H1 (cell line): ENCODE results near the gene SYNJ1. TPM values are rescaled to one million over a fixed set of nuclear protein-coding genes. Genes with fewer than 3 reads are reported as not detected.

ENCODE experiments used
- CTCF ChIA-PET: fragments of 300-600 bp; sonication (Branson Sonifier 250); formaldehyde crosslinking; loops from one replicate; lab custom pipeline; 2021; ENCODE audit not compliant: partially characterized antibody; lab: Charles Lee
- POLR2A ChIA-PET: fragments of 300-600 bp; sonication (Branson Sonifier 250); formaldehyde crosslinking; loops from one replicate; lab custom pipeline; 2021; ENCODE audit warnings: inconsistent platforms; ENCODE audit not compliant: partially characterized antibody; lab: Charles Lee
- DNase-seq, 2 experiments: peaks; one replicate each; pipeline versions ENCODE4 v3.0.0 to v3.0.0-alpha.2; 2010 to 2022; ENCODE audit warnings: low spot score in 2 of 2, low read depth in 1 of 2, mixed read lengths in 1 of 2
- FAIRE-seq: peaks from 2 replicates; lab custom pipeline; 2011; peaks lifted over from hg19 to GRCh38; lab: Jason Lieb, UNC
- H2AFZ ChIP-seq: 2 replicates; pipeline ENCODE4 v1.8.1; 2012; ENCODE audit warnings: low read length, inconsistent platforms
- H2AK5ac ChIP-seq: 2 replicates; pipeline ENCODE4 v1.6.1; 2013; ENCODE audit warnings: low read depth, low read length
- H2BK120ac ChIP-seq: replicated peaks from 2 replicates; pipeline ENCODE3; 2013; ENCODE audit warnings: low read depth, low read length, inconsistent platforms
- H2BK12ac ChIP-seq: 2 replicates; pipeline ENCODE4 v1.6.1; 2013; ENCODE audit warnings: low read depth, low read length
- H2BK15ac ChIP-seq: 2 replicates; pipeline ENCODE4 v1.6.1; 2013; ENCODE audit warnings: low read length
- H2BK20ac ChIP-seq: 2 replicates; pipeline ENCODE4 v1.6.1; 2013; ENCODE audit warnings: low read length
- H2BK5ac ChIP-seq: 2 replicates; pipeline ENCODE4 v1.6.1; 2013; ENCODE audit warnings: low read depth, low read length
- H3K14ac ChIP-seq: 2 replicates; pipeline ENCODE4 v1.6.1; 2013; ENCODE audit warnings: inconsistent platforms; ENCODE audit not compliant: insufficient read length
- H3K18ac ChIP-seq: 2 replicates; pipeline ENCODE4 v1.6.1; 2013; ENCODE audit warnings: low read length; ENCODE audit errors: extremely low read depth
- H3K23ac ChIP-seq: 2 replicates; pipeline ENCODE4 v1.6.1; 2013; ENCODE audit warnings: inconsistent platforms; ENCODE audit not compliant: insufficient read length
- H3K23me2 ChIP-seq: 2 replicates; pipeline ENCODE4 v1.6.1; 2013; ENCODE audit warnings: low read depth, low read length
- H3K27ac ChIP-seq: 2 replicates; pipeline ENCODE4 v1.6.1; 2011; ENCODE audit warnings: low read depth, low read length, inconsistent platforms
- H3K27me3 ChIP-seq, 4 experiments: replicated peaks in 1 of 4; 1 replicate in 1 of 4; 2 replicates in 3 of 4; pipeline versions ENCODE4 v1.6.1 to v1.8.1; 2011 to 2013; ENCODE audit warnings: low read length in 3 of 4, mild to moderate bottlenecking in 3 of 4, inconsistent platforms in 2 of 4, mixed read lengths in 2 of 4, moderate library complexity in 1 of 4; ENCODE audit not compliant: control insufficient read depth in 3 of 4, insufficient read depth in 3 of 4; ENCODE audit errors: extremely low read depth in 1 of 4
- H3K36me3 ChIP-seq, 4 experiments: 2 replicates each; pipeline versions ENCODE4 v1.6.1 to v1.8.1; 2011 to 2013; ENCODE audit warnings: mild to moderate bottlenecking in 4 of 4, low read length in 3 of 4, moderate library complexity in 2 of 4, control low read depth in 1 of 4, inconsistent platforms in 1 of 4; ENCODE audit not compliant: insufficient read depth in 4 of 4, control insufficient read depth in 2 of 4
- H3K4ac ChIP-seq: replicated peaks from 2 replicates; pipeline ENCODE3; 2013; ENCODE audit warnings: low read length, low read depth, mixed read lengths, inconsistent platforms; ENCODE audit not compliant: insufficient read length
- H3K4me1 ChIP-seq, 4 experiments: replicated peaks in 1 of 4; 1 replicate in 1 of 4; 2 replicates in 3 of 4; pipeline versions ENCODE4 v1.6.1 to v1.8.1; 2011 to 2013; ENCODE audit warnings: low read length in 3 of 4, inconsistent platforms in 2 of 4, mixed read lengths in 1 of 4; ENCODE audit not compliant: insufficient read depth in 4 of 4, control insufficient read depth in 3 of 4
- H3K4me2 ChIP-seq, 2 experiments: 2 replicates each; pipeline versions ENCODE4 v1.6.1 to v1.8.1; 2011 to 2013; ENCODE audit warnings: low read depth in 2 of 2, low read length in 2 of 2, control low read depth in 1 of 2, inconsistent platforms in 1 of 2, mild to moderate bottlenecking in 1 of 2; ENCODE audit not compliant: insufficient read depth in 1 of 2
- H3K4me3 ChIP-seq, 4 experiments: fragments of 200-600, 300-600 bp in 1 of 4; sonication (generic), shearing (Covaris generic), sonication (Bioruptor Twin) in 1 of 4; 2 replicates each; pipeline versions ENCODE4 v1.5.1 to v1.8.1; 2011 to 2016; ENCODE audit warnings: low read length in 4 of 4, low read depth in 3 of 4, control low read depth in 2 of 4, inconsistent platforms in 2 of 4, mild to moderate bottlenecking in 2 of 4, mixed read lengths in 1 of 4, moderate library complexity in 1 of 4; ENCODE audit not compliant: insufficient read depth in 2 of 4; ENCODE audit errors: extremely low read depth in 1 of 4
- H3K56ac ChIP-seq: replicated peaks from 2 replicates; pipeline ENCODE3; 2013; ENCODE audit warnings: low read depth, mild to moderate bottlenecking, mixed read lengths, low read length, inconsistent platforms; ENCODE audit not compliant: insufficient read length
- H3K79me1 ChIP-seq: 2 replicates; pipeline ENCODE4 v1.6.1; 2013; ENCODE audit warnings: low read depth, low read length, control low read depth
- H3K79me2 ChIP-seq, 2 experiments: 2 replicates each; pipeline versions ENCODE4 v1.6.1 to v1.8.1; 2012 to 2013; ENCODE audit warnings: low read length in 2 of 2, mild to moderate bottlenecking in 2 of 2, inconsistent platforms in 1 of 2; ENCODE audit not compliant: insufficient read depth in 2 of 2, control insufficient read depth in 1 of 2
- H3K9ac ChIP-seq, 4 experiments: replicated peaks in 1 of 4; 1 replicate in 1 of 4; 2 replicates in 3 of 4; pipeline versions ENCODE4 v1.6.1 to v1.8.1; 2011 to 2013; ENCODE audit warnings: low read depth in 3 of 4, low read length in 3 of 4, control low read depth in 2 of 4, mild to moderate bottlenecking in 2 of 4, moderate library complexity in 2 of 4, inconsistent platforms in 1 of 4; ENCODE audit errors: extremely low read depth in 1 of 4
- H3K9me3 ChIP-seq, 2 experiments: 2 replicates each; pipeline versions ENCODE4 v1.6.1 to v1.8.1; 2012 to 2013; ENCODE audit warnings: mild to moderate bottlenecking in 2 of 2, moderate library complexity in 2 of 2, control low read depth in 1 of 2, inconsistent platforms in 1 of 2, low read depth in 1 of 2, low read length in 1 of 2, mixed read lengths in 1 of 2; ENCODE audit not compliant: insufficient read depth in 2 of 2
- H4K20me1 ChIP-seq, 2 experiments: replicated peaks in 1 of 2; 2 replicates each; pipeline versions ENCODE3 to v1.8.1; 2011 to 2013; ENCODE audit warnings: inconsistent platforms in 2 of 2, low read length in 2 of 2, mild to moderate bottlenecking in 1 of 2; ENCODE audit not compliant: insufficient read depth in 2 of 2, control insufficient read depth in 1 of 2
- H4K5ac ChIP-seq: 2 replicates; pipeline ENCODE4 v1.6.1; 2013; ENCODE audit warnings: low read length, low read depth, mixed read lengths, inconsistent platforms; ENCODE audit not compliant: insufficient read length
- H4K8ac ChIP-seq: 2 replicates; pipeline ENCODE4 v1.8.0; 2013; ENCODE audit warnings: mild to moderate bottlenecking, moderate library complexity, low read length, inconsistent platforms; ENCODE audit not compliant: insufficient read depth; ENCODE audit errors: extremely low read depth
- H4K91ac ChIP-seq: replicated peaks from 2 replicates; pipeline ENCODE3; 2013; ENCODE audit warnings: low read length, mixed read lengths, inconsistent platforms; ENCODE audit not compliant: insufficient read length
- ASH2L ChIP-seq: fragments of 200-600, 300-600 bp; sonication (generic); IDR thresholded peaks from one replicate; pipeline ENCODE4 v1.7.1; 2017; ENCODE audit warnings: low read length
- ATF3 ChIP-seq: IDR thresholded peaks from 2 replicates; pipeline ENCODE4 v1.6.1; 2011; ENCODE audit warnings: low read depth, mild to moderate bottlenecking, low read length; ENCODE audit not compliant: insufficient read depth
- CBX8 ChIP-seq: fragments of 300-800, 300-1000 bp; sonication (generic); IDR thresholded peaks from 2 replicates; pipeline ENCODE4 v1.7.1; 2016; ENCODE audit warnings: low read depth, low read length, borderline replicate concordance
- CHD1 ChIP-seq: IDR thresholded peaks from 2 replicates; pipeline ENCODE4 v1.6.1; 2012; ENCODE audit warnings: low read depth, low read length, improper control_type of control experiment
- EGR1 ChIP-seq: IDR thresholded peaks from 2 replicates; pipeline ENCODE4 v1.6.1; 2011; ENCODE audit warnings: low read depth, low read length, borderline replicate concordance
- EP300 ChIP-seq, 2 experiments: IDR thresholded peaks; 1 replicate in 1 of 2; 2 replicates in 1 of 2; pipeline ENCODE4 v1.6.1; 2011 to 2012; ENCODE audit warnings: low read depth in 2 of 2, low read length in 2 of 2, mild to moderate bottlenecking in 2 of 2, borderline replicate concordance in 1 of 2, inconsistent platforms in 1 of 2, moderate library complexity in 1 of 2
- SAP30 ChIP-seq: fragments of 300-600 bp; sonication (generic); IDR thresholded peaks from 2 replicates; pipeline ENCODE4 v1.7.1; 2012; ENCODE audit warnings: low read length, moderate library complexity, mild to moderate bottlenecking, inconsistent platforms; ENCODE audit not compliant: insufficient read depth, insufficient replicate concordance
- SRF ChIP-seq: IDR thresholded peaks from 2 replicates; pipeline ENCODE4 v1.6.1; 2011; ENCODE audit warnings: mild to moderate bottlenecking, low read depth, low read length, moderate library complexity
- TAF7 ChIP-seq: optimal IDR thresholded peaks from 2 replicates; pipeline ENCODE3; 2011; ENCODE audit warnings: low read depth, mild to moderate bottlenecking, inconsistent platforms, low read length, moderate library complexity, borderline replicate concordance
- TCF12 ChIP-seq: IDR thresholded peaks from 2 replicates; pipeline ENCODE4 v1.6.1; 2011; ENCODE audit warnings: low read depth, mild to moderate bottlenecking, low read length
- TEAD4 ChIP-seq: IDR thresholded peaks from 2 replicates; pipeline ENCODE4 v1.6.1; 2012; ENCODE audit warnings: low read depth, low read length, inconsistent platforms, mixed read lengths
- USF2 ChIP-seq: IDR thresholded peaks from 2 replicates; pipeline ENCODE4 v1.6.1; 2011; ENCODE audit warnings: low read length, improper control_type of control experiment
- WGBS, 2 experiments: shearing (Covaris generic) in 1 of 2; methylation state at CpG; one replicate each; pipeline versions ENCODE4 v1.1.6 to v1.1.7; 2013 to 2015; ENCODE audit warnings: low lambda C conversion rate in 2 of 2, mixed read lengths in 2 of 2, inconsistent platforms in 1 of 2, low coverage in 1 of 2, missing lambda C conversion rate in 1 of 2; ENCODE audit not compliant: insufficient replicate concordance in 2 of 2, insufficient coverage in 1 of 2, insufficient read length in 1 of 2; ENCODE audit errors: extremely low coverage in 1 of 2, missing lambda C conversion rate in 1 of 2; 5-methylcytosine and 5-hydroxymethylcytosine counted together
- polyA plus RNA-seq, 7 experiments: library from polyadenylated mRNA; depleted of rRNA in 3 of 7; stranded (reverse) in 5 of 7; unstranded in 2 of 7; fragments of >200 nt in 5 of 7; fragments of 200-250 nt in 2 of 7; gene quantifications; 1 replicate in 5 of 7; 2 replicates in 1 of 7; 4 replicates in 1 of 7; pipeline versions ENCODE4 v1.2.1 to v1.2.3, GENCODE V29; 2011 to 2013; ENCODE audit warnings: missing spikeins in 2 of 7, mixed read lengths in 2 of 7
- total RNA-seq: library from RNA; stranded (reverse); fragmentation: NEBNext Ultra II Directional; extraction: Animal tissue kit (Norgen Biotek cat#: 25700); gene quantifications from 2 replicates; pipeline ENCODE4 v1.2.1, GENCODE V29; 2021

The SYNJ1 gene
- total and polyA plus RNA-seq, 2 of the 8 experiments (the other 6 are each of a cell fraction or from before 2014, with no cell fraction given), result 1.3 to 4.3 TPM

GRCh38 chr21:32599091-32599490, 128.7 kb downstream of the SYNJ1 start:
- H2BK5ac ChIP-seq, result no peak overlapping the region
- H4K5ac ChIP-seq, result no peak overlapping the region
- WGBS, 2 experiments, result 80% methylated on average over 3 of the region's 5 CpGs; no CpG with 5 or more reads in 1 of the 2 experiments
- no peak overlapping the region for H3K4me2 ChIP-seq
- H2BK120ac ChIP-seq, result no peak overlapping the region
- H3K36me3 ChIP-seq, result peaks cover 7 to 45% (median 19%) of the 10 kb centered on the region in 4 experiments
- H4K91ac ChIP-seq, result no peak overlapping the region
- no peak overlapping the region for H3K9ac ChIP-seq
- no peaks in the 10 kb centered on the region for H3K27me3 ChIP-seq
- no peak overlapping the region for H2BK12ac ChIP-seq
- no peak overlapping the region for H3K27ac ChIP-seq
- DNase-seq (no peak), FAIRE-seq (no peak)
- H4K8ac ChIP-seq, result no peak overlapping the region
- H2AK5ac ChIP-seq, result no peak overlapping the region
- no peaks in the 10 kb centered on the region for H3K79me2 ChIP-seq
- POLR2A ChIA-PET, result interaction anchor here (1.0 to 1.2 kb wide), 4 partner anchors 10 to 186 kb away, joined by 3 to 6 read pairs (median 4); partner anchors contain the start of gene CFAP298
- H2BK20ac ChIP-seq, result no peak overlapping the region
- CTCF ChIA-PET, result interaction anchor here (1.1 to 6.5 kb wide), 10 partner anchors 10 to 236 kb away, joined by 3 to 68 read pairs (median 6); no protein-coding TSS in a partner anchor
- H3K4ac ChIP-seq, result no peak overlapping the region
- H3K23ac ChIP-seq, result no peak overlapping the region
- H3K9me3 ChIP-seq, result no peaks in the 10 kb centered on the region
- H2AFZ ChIP-seq, result no peak overlapping the region
- H4K20me1 ChIP-seq, result peaks cover 0 to 5% of the 10 kb centered on the region in 2 experiments
- no peak overlapping the region for H3K14ac ChIP-seq
- H3K18ac ChIP-seq, result no peak overlapping the region
- 0 out of 2 replicates have a peak, but pooled peaks cover 2% of the 10 kb centered on the region for H3K23me2 ChIP-seq
- no peaks in the 10 kb centered on the region for H3K79me1 ChIP-seq
- peaks cover 11 to 27% (median 15%) of the 10 kb centered on the region in 4 experiments for H3K4me1 ChIP-seq
- H3K4me3 ChIP-seq, result no peak overlapping the region
- no peak overlapping the region for H3K56ac ChIP-seq
- no peak overlapping the region for H2BK15ac ChIP-seq
- TF ChIP-seq SAP30, result no peak
- no peak for TF ChIP-seq CBX8
- no peak for TF ChIP-seq EGR1
- TF ChIP-seq TCF12, result no peak
- TF ChIP-seq TAF7, result no peak
- TF ChIP-seq USF2, result no peak
- no peak for TF ChIP-seq EP300 (IDR thresholded peaks at IDR 0.05; ENCODE audit: borderline replicate concordance in 1 of 2, low read depth in 2 of 2, low read length in 2 of 2)
- TF ChIP-seq SRF, result no peak
- no peak for TF ChIP-seq TEAD4
- TF ChIP-seq CHD1, result no peak
- no peak for TF ChIP-seq ASH2L
- no peak for TF ChIP-seq ATF3
